Esophagus muscularis mucosa (tissue), 4 donors: ENCODE measurements around the gene ACBD7. TPM values are rescaled to one million over a fixed set of nuclear protein-coding genes. Genes with fewer than 3 reads are reported as not detected.
A peak's percentile ranks its signal among the peaks of the same experiment; 100 is the strongest.

Experiments used
- DNase-seq: peaks from one replicate; pipeline ENCODE4 v3.0.0-alpha.2; 2017; ENCODE audit errors: extremely low spot score
- H3K27ac ChIP-seq, 4 donors: fragments of 200-600 bp; sonication (generic); replicated peaks in 1 of 4; 1 replicate in 3 of 4; 2 replicates in 1 of 4; pipeline ENCODE4 v1.5.1; 2016 to 2019; ENCODE audit warnings: mild to moderate bottlenecking in 1 of 4
- H3K27me3 ChIP-seq, 4 donors: fragments of 200-600 bp; sonication (generic); one replicate each; pipeline versions ENCODE4 v1.5.1 to v1.6.0; 2016 to 2019
- H3K36me3 ChIP-seq, 4 donors: fragments of 200-600 bp; sonication (generic); one replicate each; pipeline ENCODE4 v1.5.1; 2016 to 2019
- H3K4me1 ChIP-seq, 4 donors: fragments of 200-600 bp; sonication (generic); one replicate each; pipeline ENCODE4 v1.5.1; 2016 to 2019
- H3K4me3 ChIP-seq, 4 donors: fragments of 200-600 bp; sonication (generic); 1 replicate in 2 of 4; 2 replicates in 2 of 4; pipeline ENCODE4 v1.5.1; 2016 to 2019; ENCODE audit warnings: mild to moderate bottlenecking in 4 of 4, moderate library complexity in 1 of 4
- H3K9me3 ChIP-seq, 4 donors: fragments of 200-600 bp; sonication (generic); 1 replicate in 3 of 4; 2 replicates in 1 of 4; pipeline ENCODE4 v1.5.1; 2016 to 2019
- CTCF ChIP-seq, 3 experiments: fragments of 200-600 bp in 2 of 3; fragments of 450-650 bp in 1 of 3; sonication (generic) in 2 of 3; IDR thresholded peaks; one replicate each; pipeline ENCODE4 v1.5.1; 2017 to 2019; ENCODE audit warnings: antibody characterized with exemption in 3 of 3, mild to moderate bottlenecking in 2 of 3, moderate library complexity in 1 of 3
- EP300 ChIP-seq: sonication (generic); formaldehyde crosslinking; IDR thresholded peaks from one replicate; pipeline ENCODE4 v1.6.1; 2017; ENCODE audit warnings: antibody characterized with exemption
- POLR2A ChIP-seq: fragments of 450-650 bp; IDR thresholded peaks from one replicate; pipeline ENCODE4 v1.6.1; 2017; ENCODE audit warnings: antibody characterized with exemption, moderate library complexity, mild to moderate bottlenecking, low read depth
- POLR2AphosphoS5 ChIP-seq, 2 donors: sonication (generic); formaldehyde crosslinking; IDR thresholded peaks; one replicate each; pipeline ENCODE4 v1.6.1; 2017; ENCODE audit warnings: antibody characterized with exemption in 2 of 2
- WGBS: methylation state at CpG from one replicate; pipeline ENCODE4 v1.1.5; 2018; 5-methylcytosine and 5-hydroxymethylcytosine counted together
- intact Hi-C: fragments of 100-400 bp; cut with DNase I; formaldehyde crosslinking; loops from one replicate; pipeline ENCODE4 v1.15.1; 2023
- total RNA-seq, 4 donors: library from RNA; depleted of rRNA; stranded (reverse); fragments of >200 nt; gene quantifications; one replicate each; pipeline versions ENCODE4 v1.1.0 to v1.2.1, GENCODE V29; 2016

ACBD7 gene
- total RNA-seq, 4 donors from 2014 or later = 0.63 to 2.2 TPM; not detected in 2

- Histone ChIP-seq H3K27me3 (no peaks in the 10 kb centered on the region), H3K9me3 (no peaks in the 10 kb centered on the region), H3K27ac (peak overlapping the region in 1 of 4 donors; percentile 5), H3K36me3 (no peaks in the 10 kb centered on the region), H3K4me1 (peaks cover 0 to 16% (median 11%) of the 10 kb centered on the region in 4 donors), H3K4me3 (no peak overlapping the region)
- intact Hi-C loops = no loop called here
- 75% methylated on average over 1 of the region's 1 CpG for WGBS
- DNase-seq = no peak
- TF ChIP-seq POLR2A (no peak), CTCF (IDR thresholded peaks at IDR 0.05) (no peak), POLR2AphosphoS5 (IDR thresholded peaks at IDR 0.05) (no peak), EP300 (no peak)
Observed at GRCh38 chr10:15045380-15045779, 43.2 kb downstream of the ACBD7 start.

GRCh38 chr10:15043674-15044073, 44.9 kb downstream of the ACBD7 start, which contains the start of gene OLAH:
Gene OLAH, plus strand, starts transcription at chr10:15043943. Its CDS starts 3,346 bp downstream, at chr10:15047289.
- no peak for TF ChIP-seq EP300
- TF ChIP-seq POLR2A = no peak
- TF ChIP-seq POLR2AphosphoS5 (IDR thresholded peaks at IDR 0.05) = no peak
- no peak for TF ChIP-seq CTCF (IDR thresholded peaks at IDR 0.05)
- 100% methylated on average over 1 of the region's 1 CpG for WGBS
- Histone ChIP-seq H3K27ac (no peak within 1 kb of the TSS), H3K4me1 (peaks cover 0 to 16% (median 11%) of the 10 kb centered on the region in 4 donors), H3K4me3 (no peak within 1 kb of the TSS), H3K27me3 (no peaks in the 10 kb centered on the region), H3K9me3 (no peaks in the 10 kb centered on the region), H3K36me3 (no peaks in the 10 kb centered on the region)
- intact Hi-C loops = no loop called here
- no peak for DNase-seq

GRCh38 chr10:15038416-15038815, 50.2 kb downstream of the ACBD7 start:
- H3K27ac ChIP-seq = no peak overlapping the region
- H3K9me3 ChIP-seq = no peaks in the 10 kb centered on the region
- no peaks in the 10 kb centered on the region for H3K27me3 ChIP-seq
- H3K36me3 ChIP-seq = no peaks in the 10 kb centered on the region
- H3K4me3 ChIP-seq = no peak overlapping the region
- intact Hi-C loops = no loop called here
- TF ChIP-seq CTCF (IDR thresholded peaks at IDR 0.05) (no peak), POLR2AphosphoS5 (IDR thresholded peaks at IDR 0.05) (no peak), EP300 (no peak), POLR2A (no peak)
- H3K4me1 ChIP-seq = no peaks in the 10 kb centered on the region
- no peak for DNase-seq
- WGBS = 79% methylated on average over 10 of the region's 10 CpGs

- no peak overlapping the region for H3K4me3 ChIP-seq
- TF ChIP-seq EP300 (no peak), POLR2AphosphoS5 (IDR thresholded peaks at IDR 0.05) (no peak)
- H3K36me3 ChIP-seq = no peaks in the 10 kb centered on the region
- no peak overlapping the region for H3K27ac ChIP-seq
- no peaks in the 10 kb centered on the region for H3K9me3 ChIP-seq
- H3K4me1 ChIP-seq = no peaks in the 10 kb centered on the region
- DNase-seq = no peak
- intact Hi-C loops = no loop called here
- no peaks in the 10 kb centered on the region for H3K27me3 ChIP-seq
- WGBS = 83% methylated on average over 4 of the region's 4 CpGs
Observed at GRCh38 chr10:15037691-15038090, 50.9 kb downstream of the ACBD7 start.

- TF ChIP-seq EP300 (no peak), POLR2AphosphoS5 (IDR thresholded peaks at IDR 0.05) (no peak), CTCF (IDR thresholded peaks at IDR 0.05) (no peak), POLR2A (no peak)
- no peaks in the 10 kb centered on the region for H3K36me3 ChIP-seq
- no peak overlapping the region for H3K4me3 ChIP-seq
- no peak for DNase-seq
- WGBS = 74% methylated on average over 12 of the region's 18 CpGs
- intact Hi-C loops = no loop called here
- H3K27me3 ChIP-seq = no peaks in the 10 kb centered on the region
- H3K27ac ChIP-seq = no peak overlapping the region
- H3K9me3 ChIP-seq = no peaks in the 10 kb centered on the region
- H3K4me1 ChIP-seq = no peaks in the 10 kb centered on the region
Observed at GRCh38 chr10:15035385-15036301, 52.9 kb downstream of the ACBD7 start.
